Cardiac muscle cell (in vitro differentiated cells and primary cell): ENCODE results near the gene ACAD9. TPM values are rescaled to one million over a fixed set of nuclear protein-coding genes. Genes with fewer than 3 reads are reported as not detected.

Source experiments
- DNase-seq, 2 donors: peaks; one replicate each; pipeline versions ENCODE4 v3.0.0 to v3.0.0-alpha.2; 2010 to 2017; ENCODE audit warnings: low read depth in 1 of 2, low spot score in 1 of 2
- H3K27ac ChIP-seq: fragments of 200-600 bp; sonication (generic); 2 replicates; pipeline ENCODE4 v1.5.1; 2016
- H3K27me3 ChIP-seq: fragments of 200-600 bp; sonication (generic); 2 replicates; pipeline ENCODE4 v1.6.0; 2016; ENCODE audit warnings: control low read depth
- H3K36me3 ChIP-seq: fragments of 200-600 bp; sonication (generic); 2 replicates; pipeline ENCODE4 v1.5.1; 2016; ENCODE audit warnings: control low read depth
- H3K4me1 ChIP-seq: fragments of 200-600 bp; sonication (generic); 2 replicates; pipeline ENCODE4 v1.8.1; 2017; ENCODE audit warnings: low read depth, mild to moderate bottlenecking, mixed run types
- H3K4me3 ChIP-seq: fragments of 200-600 bp; sonication (generic); 2 replicates; pipeline ENCODE4 v1.5.1; 2016; ENCODE audit warnings: mild to moderate bottlenecking
- H3K9me3 ChIP-seq: fragments of 200-600 bp; sonication (generic); 2 replicates; pipeline ENCODE4 v1.5.1; 2017; ENCODE audit warnings: low read depth, mild to moderate bottlenecking, control low read depth
- CTCF ChIP-seq: IDR thresholded peaks from 2 replicates; pipeline ENCODE4 v1.5.1; 2012; ENCODE audit warnings: low read depth, mild to moderate bottlenecking, low read length
- polyA plus RNA-seq: library from polyadenylated mRNA; unstranded; fragments of >200 nt; fragmentation: Nextera tagmentation; extraction: Ambion mirVana; gene quantifications from 2 replicates; pipeline ENCODE4 v1.2.1, GENCODE V29; 2016
- total RNA-seq: library from RNA; depleted of rRNA; stranded (reverse); fragments of >200 nt; gene quantifications from 2 replicates; pipeline ENCODE4 v1.2.3, GENCODE V29; 2016

Gene ACAD9
- total and polyA plus RNA-seq, 2 experiments from 2014 or later, result 44.5 to 61.2 TPM

GRCh38 chr3:128844502-128844901, 34.9 kb upstream of the ACAD9 start:
- Histone ChIP-seq H3K4me3 (no peak overlapping the region), H3K36me3 (no peaks in the 10 kb centered on the region), H3K9me3 (no peaks in the 10 kb centered on the region), H3K27ac (no peak overlapping the region), H3K27me3 (no peaks in the 10 kb centered on the region), H3K4me1 (peaks cover 14% of the 10 kb centered on the region)
- no peak for DNase-seq
- TF ChIP-seq CTCF, result no peak

- Histone ChIP-seq H3K4me3 (no peak overlapping the region), H3K36me3 (no peaks in the 10 kb centered on the region), H3K4me1 (peaks cover 9% of the 10 kb centered on the region), H3K27me3 (no peaks in the 10 kb centered on the region), H3K9me3 (no peaks in the 10 kb centered on the region), H3K27ac (peak overlapping the region; percentile 9)
- TF ChIP-seq CTCF, result peak; percentile 28
- DNase-seq, result peak in 1 of 2 donors; percentile 17
These were observed 34.2 kb upstream of the ACAD9 start for GRCh38 chr3:128845119-128845777.

GRCh38 chr3:128845778-128846485, 33.5 kb upstream of the ACAD9 start:
- H3K27ac ChIP-seq, result peak overlapping the region; percentile 53
- H3K9me3 ChIP-seq, result no peaks in the 10 kb centered on the region
- DNase-seq, result peak; percentile 83 to 89
- H3K27me3 ChIP-seq, result no peaks in the 10 kb centered on the region
- peaks cover 8% of the 10 kb centered on the region for H3K4me1 ChIP-seq
- peak; percentile 66 for TF ChIP-seq CTCF
- no peak overlapping the region for H3K4me3 ChIP-seq
- H3K36me3 ChIP-seq, result no peaks in the 10 kb centered on the region

- Histone ChIP-seq H3K4me3 (no peak overlapping the region), H3K36me3 (no peaks in the 10 kb centered on the region), H3K9me3 (no peaks in the 10 kb centered on the region), H3K27ac (peak overlapping the region; percentile 5), H3K4me1 (peaks cover 8% of the 10 kb centered on the region), H3K27me3 (no peaks in the 10 kb centered on the region)
- TF ChIP-seq CTCF, result no peak
- DNase-seq, result no peak
These were observed 32.9 kb upstream of the ACAD9 start for GRCh38 chr3:128846486-128846891.

- no peaks in the 10 kb centered on the region for H3K36me3 ChIP-seq
- peaks cover 8% of the 10 kb centered on the region for H3K4me1 ChIP-seq
- H3K9me3 ChIP-seq, result no peaks in the 10 kb centered on the region
- no peak for DNase-seq
- no peak for TF ChIP-seq CTCF
- H3K27me3 ChIP-seq, result no peaks in the 10 kb centered on the region
- no peak overlapping the region for H3K4me3 ChIP-seq
- no peak overlapping the region for H3K27ac ChIP-seq
These were observed 31.6 kb upstream of the ACAD9 start for GRCh38 chr3:128847666-128848370.
